NT2/D1 (cell line): ENCODE results near the gene WNT5B.

Source experiments
- DNase-seq: peaks from one replicate; pipeline ENCODE4 v3.0.0-alpha.2; 2011; ENCODE audit warnings: low read depth, low spot score
- H3K27me3 ChIP-seq: 2 replicates; pipeline ENCODE4 v1.6.0; 2011; ENCODE audit warnings: mild to moderate bottlenecking; ENCODE audit not compliant: insufficient read length, insufficient read depth
- H3K36me3 ChIP-seq: 2 replicates; pipeline ENCODE4 v1.6.1; 2011; ENCODE audit warnings: mild to moderate bottlenecking, low read length, mixed read lengths; ENCODE audit not compliant: insufficient read depth, insufficient read length
- H3K4me1 ChIP-seq: 2 replicates; pipeline ENCODE4 v1.5.1; 2011; ENCODE audit not compliant: insufficient read depth, insufficient read length
- H3K4me3 ChIP-seq: 2 replicates; pipeline ENCODE4 v1.5.1; 2011; ENCODE audit warnings: low read depth; ENCODE audit not compliant: insufficient read length
- H3K9ac ChIP-seq: 2 replicates; pipeline ENCODE4 v1.6.0; 2011; ENCODE audit warnings: low read depth; ENCODE audit not compliant: insufficient read length
- H3K9me3 ChIP-seq: 2 replicates; pipeline ENCODE4 v1.5.1; 2011; ENCODE audit warnings: mild to moderate bottlenecking, low read length; ENCODE audit not compliant: insufficient read depth
- SUZ12 ChIP-seq: IDR thresholded peaks from 2 replicates; pipeline ENCODE4 v1.6.1; 2011; ENCODE audit not compliant: insufficient read length, insufficient read depth; ENCODE audit errors: extremely low read depth
- YY1 ChIP-seq: IDR thresholded peaks from 2 replicates; pipeline ENCODE4 v1.6.1; 2011; ENCODE audit not compliant: insufficient read length, insufficient read depth
- ZNF274 ChIP-seq: IDR thresholded peaks from 2 replicates; pipeline ENCODE4 v1.6.1; 2011; ENCODE audit warnings: mild to moderate bottlenecking, low read depth, low read length

WNT5B gene

DNA sequence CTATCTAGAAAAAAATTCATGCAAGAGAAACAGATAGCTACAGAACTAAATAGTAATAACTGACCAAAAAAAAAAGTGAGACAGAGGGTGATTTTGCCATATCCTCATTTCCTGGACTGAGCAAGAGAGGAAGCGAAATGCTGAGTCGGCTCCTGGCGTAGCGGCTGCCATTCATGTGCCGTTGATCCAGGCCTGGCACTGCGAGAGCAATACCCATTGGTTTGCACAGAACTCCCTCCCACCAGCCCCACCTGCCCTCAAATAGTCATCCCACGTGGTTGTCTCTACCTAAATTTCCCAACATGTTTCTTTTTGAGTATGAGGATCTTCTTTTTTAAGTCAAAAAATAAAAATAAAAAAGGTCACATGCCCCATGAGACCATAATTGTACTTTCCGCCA is 9.4 kb upstream of the WNT5B start:
- Histone ChIP-seq H3K9me3 (no peaks in the 10 kb centered on the region), H3K9ac (no peak overlapping the region), H3K36me3 (no peaks in the 10 kb centered on the region), H3K4me3 (no peak overlapping the region), H3K4me1 (peaks cover 4% of the 10 kb centered on the region), H3K27me3 (no peaks in the 10 kb centered on the region)
- no peak for DNase-seq
- TF ChIP-seq ZNF274 (no peak), YY1 (no peak), SUZ12 (no peak)

DNA sequence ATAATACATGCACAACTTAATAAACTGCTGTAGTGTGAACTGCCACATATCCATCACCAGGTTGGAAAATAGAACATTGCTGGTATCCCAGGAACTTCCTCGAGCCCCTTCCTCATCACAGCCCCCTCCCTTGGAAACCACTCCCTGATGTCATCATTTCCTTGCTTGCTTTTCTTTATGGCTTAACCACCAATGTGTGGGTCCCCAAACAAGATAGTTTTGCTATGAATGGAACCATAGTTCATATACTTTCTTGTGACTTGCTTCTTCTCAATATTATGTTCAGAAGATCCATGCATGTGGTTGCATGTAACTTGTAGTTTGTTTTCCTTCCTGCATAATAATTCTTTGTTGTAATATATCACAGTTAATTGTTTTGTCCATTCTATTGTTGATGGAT is 8.9 kb upstream of the WNT5B start:
- Histone ChIP-seq H3K9ac (no peak overlapping the region), H3K27me3 (no peaks in the 10 kb centered on the region), H3K9me3 (no peaks in the 10 kb centered on the region), H3K36me3 (no peaks in the 10 kb centered on the region), H3K4me3 (no peak overlapping the region), H3K4me1 (peaks cover 6% of the 10 kb centered on the region)
- no peak for DNase-seq
- TF ChIP-seq ZNF274, result no peak
- no peak for TF ChIP-seq SUZ12
- TF ChIP-seq YY1, result no peak

DNA sequence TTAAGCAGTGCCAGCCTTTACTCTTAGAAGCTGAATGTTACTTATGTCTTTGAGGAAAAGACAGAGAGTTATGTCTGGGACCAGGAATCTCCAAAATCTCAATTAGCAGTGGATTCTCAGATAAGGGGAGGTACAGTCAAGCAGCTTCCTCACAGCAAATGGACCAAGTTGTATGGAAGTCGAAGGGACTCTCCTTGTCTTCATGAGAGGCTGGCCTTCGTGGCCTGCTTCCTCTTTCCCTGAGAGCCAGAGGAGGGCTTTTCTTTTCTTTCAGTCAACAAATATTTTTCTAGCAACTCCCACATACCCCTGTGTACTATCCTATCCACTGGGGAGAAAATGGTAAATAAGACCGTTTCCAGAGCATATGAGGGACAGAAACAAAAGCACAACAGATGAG is 6.6 kb upstream of the WNT5B start:
- TF ChIP-seq ZNF274, result no peak
- TF ChIP-seq YY1, result no peak
- no peak for TF ChIP-seq SUZ12
- peaks cover 12% of the 10 kb centered on the region for H3K4me1 ChIP-seq
- peaks cover 5% of the 10 kb centered on the region for H3K27me3 ChIP-seq
- no peak overlapping the region for H3K9ac ChIP-seq
- H3K9me3 ChIP-seq, result no peaks in the 10 kb centered on the region
- H3K4me3 ChIP-seq, result no peak overlapping the region
- no peaks in the 10 kb centered on the region for H3K36me3 ChIP-seq
- DNase-seq, result no peak

DNA sequence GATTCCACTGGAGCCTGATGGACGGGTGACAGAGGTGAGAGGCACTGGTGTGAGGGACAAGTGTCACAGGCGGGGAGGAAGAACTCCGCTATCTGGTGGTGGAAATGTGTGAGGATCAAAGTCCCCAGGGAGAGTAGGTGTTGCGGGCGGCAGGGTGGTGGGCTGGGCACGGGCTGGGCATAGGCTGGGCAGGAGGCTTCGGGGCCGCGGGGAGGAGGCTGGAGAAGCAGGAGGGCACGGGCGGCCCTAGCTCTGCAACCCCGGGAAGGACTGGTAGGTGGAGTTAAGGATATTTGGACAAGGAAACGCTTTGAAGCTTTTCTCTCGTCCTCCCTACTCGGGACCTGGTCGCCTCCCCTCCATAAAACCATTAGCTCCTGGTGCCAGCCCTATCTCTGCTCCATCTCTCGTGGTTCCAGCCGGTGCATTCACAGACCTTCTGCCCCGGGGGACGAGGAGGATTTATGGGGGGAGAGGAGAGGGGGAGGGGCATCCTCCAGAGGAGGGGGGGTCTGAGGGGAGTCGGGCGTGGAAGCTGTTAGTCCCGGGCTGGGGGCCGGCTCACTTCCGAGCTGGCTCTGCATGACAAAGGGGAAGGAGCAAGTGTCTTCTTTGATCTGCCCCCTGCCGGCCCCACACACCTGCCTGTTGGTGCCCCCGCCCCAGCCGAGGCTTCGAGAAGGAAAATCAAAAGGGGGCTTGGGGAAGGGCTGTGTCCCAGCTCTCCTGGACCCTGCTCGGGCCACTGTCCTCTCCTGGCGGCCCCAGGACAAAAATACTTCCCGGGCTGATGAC is 504 bp downstream of the WNT5B start:
- H3K4me3 ChIP-seq, result peak overlapping the region; percentile 46
- peaks cover 60% of the 10 kb centered on the region for H3K27me3 ChIP-seq

DNA sequence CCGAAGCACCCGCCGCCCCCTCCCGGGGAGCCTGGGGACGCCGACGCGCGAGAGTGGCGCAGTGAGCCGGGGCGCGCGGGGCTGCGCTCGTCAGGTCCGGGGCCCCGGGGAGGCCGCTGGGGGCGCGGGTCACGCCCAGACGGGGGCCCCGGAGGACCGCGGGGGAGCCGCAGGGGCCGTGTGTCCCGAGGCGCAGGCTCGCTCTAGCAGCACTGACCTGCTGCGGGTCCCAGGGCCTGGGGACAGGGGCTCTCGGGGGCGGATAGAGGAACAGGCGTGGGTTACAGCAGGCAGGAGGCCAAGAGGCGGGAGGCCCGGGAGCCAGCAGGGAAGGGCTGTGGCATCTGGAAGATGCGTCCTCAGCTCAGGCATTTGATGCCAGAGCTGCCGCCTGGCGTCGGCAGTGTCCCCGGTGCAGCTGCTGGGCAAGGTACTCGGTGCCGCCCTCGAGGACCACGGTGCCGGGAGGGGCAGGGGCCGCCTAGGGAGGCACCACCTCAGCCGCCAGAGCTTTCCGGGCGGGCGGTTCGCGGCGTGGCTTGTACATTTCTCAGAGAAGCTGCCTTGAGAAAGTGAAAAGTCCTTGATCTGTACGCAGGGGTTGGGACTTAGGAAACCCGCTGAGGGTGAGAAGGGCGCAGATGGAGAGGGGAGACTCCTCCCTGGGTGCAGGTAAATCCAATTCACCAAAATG is 1.2 kb downstream of the WNT5B start:
- H3K9ac ChIP-seq, result peak overlapping the region; percentile 61
- peaks cover 28% of the 10 kb centered on the region for H3K4me1 ChIP-seq
- H3K4me3 ChIP-seq, result peak overlapping the region; percentile 46
- TF ChIP-seq SUZ12 (peak; percentile 71), YY1 (no peak)
- no peak for DNase-seq
- peaks cover 30% of the 10 kb centered on the region for H3K36me3 ChIP-seq
- no peaks in the 10 kb centered on the region for H3K9me3 ChIP-seq
- H3K27me3 ChIP-seq, result peaks cover 60% of the 10 kb centered on the region

More for the DNA sequence above, 504 bp downstream of the WNT5B start:
- H3K9me3 ChIP-seq, result no peaks in the 10 kb centered on the region
- no peak for DNase-seq
- peaks cover 31% of the 10 kb centered on the region for H3K4me1 ChIP-seq
- peak overlapping the region; percentile 71 for H3K9ac ChIP-seq
- H3K36me3 ChIP-seq, result peaks cover 24% of the 10 kb centered on the region
- TF ChIP-seq ZNF274 (no peak), YY1 (no peak), SUZ12 (no peak)

DNA sequence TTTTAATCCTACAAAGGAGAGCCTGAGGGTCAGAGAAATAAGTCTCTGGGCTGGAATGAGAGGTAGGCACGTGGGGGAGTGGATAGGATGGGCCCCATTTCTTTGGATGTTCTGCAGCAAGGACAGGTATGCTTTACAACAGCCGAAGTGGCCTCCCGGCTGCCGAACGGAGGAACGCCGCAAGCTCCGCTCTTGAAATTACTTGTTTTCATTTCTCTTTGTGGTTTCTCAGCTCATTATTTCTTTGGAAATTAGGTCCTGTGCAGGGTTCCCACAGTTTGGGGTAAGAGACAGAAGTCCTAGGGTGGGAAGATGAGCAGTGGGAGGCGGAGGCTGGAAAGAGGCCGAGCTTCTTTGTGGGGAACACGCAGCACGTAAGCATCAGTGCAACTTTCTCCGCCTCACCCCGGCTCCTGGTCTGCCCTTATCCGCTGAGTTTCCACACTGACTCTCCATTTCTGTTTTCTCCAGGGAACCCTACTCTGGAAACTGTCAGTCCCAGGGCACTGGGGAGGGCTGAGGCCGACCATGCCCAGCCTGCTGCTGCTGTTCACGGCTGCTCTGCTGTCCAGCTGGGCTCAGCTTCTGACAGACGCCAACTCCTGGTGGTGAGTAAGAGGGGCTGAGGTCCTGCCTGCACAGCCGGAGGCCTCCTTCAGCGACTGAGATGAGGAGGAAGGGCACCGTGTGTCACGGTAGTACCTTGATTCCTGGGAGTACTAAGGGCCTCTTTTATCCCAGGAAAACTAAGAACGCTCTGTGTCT is 2.0 kb downstream of the WNT5B start:
- Histone ChIP-seq H3K9ac (peak overlapping the region; percentile 26), H3K27me3 (peaks cover 60% of the 10 kb centered on the region), H3K36me3 (peaks cover 37% of the 10 kb centered on the region), H3K4me3 (peak overlapping the region; percentile 46), H3K9me3 (no peaks in the 10 kb centered on the region), H3K4me1 (peaks cover 28% of the 10 kb centered on the region)
- DNase-seq, result no peak
- TF ChIP-seq ZNF274, result no peak

DNA sequence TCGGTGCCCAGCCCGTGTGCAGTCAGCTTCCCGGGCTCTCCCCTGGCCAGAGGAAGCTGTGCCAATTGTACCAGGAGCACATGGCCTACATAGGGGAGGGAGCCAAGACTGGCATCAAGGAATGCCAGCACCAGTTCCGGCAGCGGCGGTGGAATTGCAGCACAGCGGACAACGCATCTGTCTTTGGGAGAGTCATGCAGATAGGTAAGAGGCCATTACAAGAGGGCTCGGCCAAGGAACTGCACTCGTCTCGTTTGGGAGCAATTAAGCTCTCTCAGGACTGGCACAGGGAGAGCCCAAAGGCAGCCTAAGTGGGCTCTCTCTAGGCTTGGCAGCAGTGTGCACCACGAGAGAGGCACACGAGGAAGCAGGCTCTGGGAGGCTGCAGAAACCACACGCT is 3.7 kb downstream of the WNT5B start:
- TF ChIP-seq ZNF274, result no peak
- TF ChIP-seq YY1, result no peak
- Histone ChIP-seq H3K4me3 (no peak overlapping the region), H3K4me1 (peaks cover 23% of the 10 kb centered on the region), H3K36me3 (peaks cover 44% of the 10 kb centered on the region), H3K27me3 (peaks cover 52% of the 10 kb centered on the region), H3K9me3 (no peaks in the 10 kb centered on the region), H3K9ac (no peak overlapping the region)
- DNase-seq, result no peak
